Dendritic cell treated with granulocyte-macrophage colony-stimulating factor and Interleukin-4, amounts not matched to agents 40 ng/mL and 50 ng/mL, for 4 days (primary cell): Measurements from ENCODE around the gene GSTM5.
"Not testable (repeated sequence)": the region's sequence is repeated elsewhere in the genome, so short reads cannot be mapped to it uniquely, and the experiment has no call there.

Experiments used
- H3K27ac Mint-ChIP-seq: one replicate; pipeline ENCODE4 v1.8.0; 2022; ENCODE audit warnings: mild to moderate bottlenecking, mixed read lengths
- H3K27me3 Mint-ChIP-seq: one replicate; pipeline ENCODE4 v1.8.0; 2022; ENCODE audit warnings: mild to moderate bottlenecking, mixed read lengths
- H3K36me3 Mint-ChIP-seq: one replicate; pipeline ENCODE4 v1.8.0; 2022; ENCODE audit warnings: low read depth, mixed read lengths
- H3K4me1 Mint-ChIP-seq: one replicate; pipeline ENCODE4 v1.8.0; 2022; ENCODE audit warnings: low read depth, mixed read lengths
- H3K4me3 Mint-ChIP-seq: one replicate; pipeline ENCODE4 v1.8.0; 2022; ENCODE audit warnings: mild to moderate bottlenecking, moderate library complexity, mixed read lengths
- H3K9me3 Mint-ChIP-seq: one replicate; pipeline ENCODE4 v1.8.0; 2022; ENCODE audit warnings: mixed read lengths
- intact Hi-C: fragments of 100-400 bp; cut with micrococcal nuclease; formaldehyde crosslinking; loops from one replicate; pipeline ENCODE4 v1.15.0; 2022

Gene GSTM5

DNA sequence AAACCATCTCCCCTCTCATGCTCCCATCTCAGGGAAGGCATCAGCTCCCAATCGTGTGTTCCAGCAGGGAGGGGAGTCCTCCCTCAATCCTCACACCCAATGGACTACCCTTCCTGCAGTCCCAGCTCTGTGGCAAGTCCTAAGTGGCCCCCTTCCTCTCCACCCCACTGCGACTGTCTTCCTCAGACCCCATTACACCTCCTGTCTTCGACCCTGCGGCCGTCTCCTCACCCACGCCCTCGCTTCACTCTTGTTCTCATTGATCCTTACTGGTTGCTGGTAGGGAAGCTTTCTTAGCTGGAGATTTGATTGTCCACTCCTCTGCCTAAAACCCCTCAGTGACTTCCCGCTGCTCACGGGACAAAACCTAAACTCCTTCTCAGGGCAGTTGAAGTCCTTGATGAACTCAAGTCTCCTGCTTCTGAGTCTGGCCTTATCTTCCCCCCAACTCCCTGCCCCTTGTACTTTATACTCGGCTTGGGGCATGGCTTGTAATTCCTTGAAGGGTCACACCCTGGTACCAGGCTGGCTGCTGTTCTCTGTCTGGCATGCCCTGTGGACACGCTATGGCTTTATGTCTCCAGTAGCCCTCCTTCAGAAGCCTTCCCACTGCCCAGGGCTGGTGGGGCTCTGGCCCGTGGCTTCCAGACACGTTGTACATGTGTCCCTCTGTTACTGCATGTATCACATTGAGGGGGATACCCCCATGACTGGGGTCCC, 54.0 kb downstream of the GSTM5 start:
- no peaks in the 10 kb centered on the region for H3K9me3 Mint-ChIP-seq
- H3K4me1 Mint-ChIP-seq: peaks cover 32% of the 10 kb centered on the region
- no peaks in the 10 kb centered on the region for H3K36me3 Mint-ChIP-seq
- H3K4me3 Mint-ChIP-seq: no peak overlapping the region
- intact Hi-C loops: no loop called here
- no peaks in the 10 kb centered on the region for H3K27me3 Mint-ChIP-seq
- H3K27ac Mint-ChIP-seq: no peak overlapping the region

GRCh38 chr1:109766991-109767636, 55.1 kb downstream of the GSTM5 start:
- H3K9me3 Mint-ChIP-seq, H3K27me3 Mint-ChIP-seq, H3K4me3 Mint-ChIP-seq, intact Hi-C loops, H3K27ac Mint-ChIP-seq, H3K36me3 Mint-ChIP-seq: not testable (repeated sequence)
- H3K4me1 Mint-ChIP-seq: peaks cover 33% of the 10 kb centered on the region
